GF-D8 (cell line): ENCODE data around the gene EFNA3.

ENCODE experiments used
- DNase-seq: peaks from one replicate; lab custom pipeline; 2025; lab: John Stamatoyannopoulos, UW

EFNA3 gene

GRCh38 chr1:155068599-155068998, 10.0 kb upstream of the EFNA3 start:
- DNase-seq = no peak

- no peak for DNase-seq
Measured at GRCh38 chr1:155069551-155070157, 9.0 kb upstream of the EFNA3 start.

GRCh38 chr1:155070158-155070621, 8.4 kb upstream of the EFNA3 start:
- DNase-seq = no peak

GRCh38 chr1:155070721-155071569, 7.7 kb upstream of the EFNA3 start:
- no peak for DNase-seq

- no peak for DNase-seq
Measured at GRCh38 chr1:155071701-155072100, 6.9 kb upstream of the EFNA3 start.

GRCh38 chr1:155072531-155073289, 5.9 kb upstream of the EFNA3 start:
- no peak for DNase-seq

- DNase-seq = no peak
Measured at GRCh38 chr1:155073377-155074242, 5.0 kb upstream of the EFNA3 start.

- no peak for DNase-seq
Measured at GRCh38 chr1:155075535-155075934, 3.1 kb upstream of the EFNA3 start.

GRCh38 chr1:155076371-155076770, 2.3 kb upstream of the EFNA3 start:
- no peak for DNase-seq

- DNase-seq = no peak
Measured at GRCh38 chr1:155077346-155077745, 1.3 kb upstream of the EFNA3 start.

- DNase-seq = no peak
Measured at GRCh38 chr1:155077758-155078445, 735 bp upstream of the EFNA3 start.

- DNase-seq = no peak
Measured at GRCh38 chr1:155079210-155079486, 511 bp downstream of the EFNA3 start.

GRCh38 chr1:155079487-155080311, 1.1 kb downstream of the EFNA3 start:
- DNase-seq = no peak

- no peak for DNase-seq
Measured at GRCh38 chr1:155080312-155081228, 1.9 kb downstream of the EFNA3 start.

- peak; percentile 32 for DNase-seq
Measured at GRCh38 chr1:155081472-155082300, 3.0 kb downstream of the EFNA3 start.

GRCh38 chr1:155082301-155083051, 3.8 kb downstream of the EFNA3 start:
- DNase-seq = no peak

GRCh38 chr1:155083052-155083541, 4.5 kb downstream of the EFNA3 start:
- no peak for DNase-seq
